HG02610 (cell line): Measurements from ENCODE around the gene THNSL1.

ENCODE experiments used
- ATAC-seq: cut with Tn5 transposase; IDR thresholded peaks from one replicate; pipeline ENCODE4 v1.9.1; 2021; ENCODE audit warnings: mild to moderate bottlenecking, moderate library complexity; ENCODE audit not compliant: unreplicated experiment

Gene THNSL1

GRCh38 chr10:25050402-25050801 lies 34.0 kb downstream of the THNSL1 start:
- no peak for ATAC-seq

GRCh38 chr10:25052012-25052411 lies 35.6 kb downstream of the THNSL1 start:
- ATAC-seq, result no peak

- no peak for ATAC-seq
Measured at GRCh38 chr10:25056726-25057125, 40.3 kb downstream of the THNSL1 start.

GRCh38 chr10:25057886-25058285 lies 41.5 kb downstream of the THNSL1 start:
- ATAC-seq, result no peak

- ATAC-seq, result no peak
Measured at GRCh38 chr10:25059990-25060389, 43.6 kb downstream of the THNSL1 start.

- no peak for ATAC-seq
Measured at GRCh38 chr10:25061125-25061524, 44.7 kb downstream of the THNSL1 start.

- ATAC-seq, result no peak
Measured at GRCh38 chr10:25061711-25062449, 45.5 kb downstream of the THNSL1 start.

DNA sequence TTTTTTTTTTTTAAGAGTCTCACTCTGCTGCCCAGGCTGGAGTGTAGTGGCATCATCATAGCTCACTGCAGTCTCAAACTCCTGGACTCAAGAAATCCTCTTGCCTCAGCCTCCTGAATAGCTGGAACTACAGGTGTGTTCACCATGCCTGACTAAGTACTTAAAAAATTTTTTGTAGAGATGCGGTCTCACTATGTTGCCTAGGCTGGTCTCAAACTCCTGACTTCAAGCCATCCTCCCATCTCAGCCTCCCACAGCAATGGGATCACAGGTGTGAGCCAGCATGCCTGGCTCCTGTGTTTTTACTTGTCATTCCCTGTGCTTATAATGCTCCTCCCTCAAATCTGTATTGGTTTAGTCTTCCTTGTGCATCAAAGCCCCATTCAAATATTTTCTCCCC lies 46.7 kb downstream of the THNSL1 start:
- no peak for ATAC-seq

DNA sequence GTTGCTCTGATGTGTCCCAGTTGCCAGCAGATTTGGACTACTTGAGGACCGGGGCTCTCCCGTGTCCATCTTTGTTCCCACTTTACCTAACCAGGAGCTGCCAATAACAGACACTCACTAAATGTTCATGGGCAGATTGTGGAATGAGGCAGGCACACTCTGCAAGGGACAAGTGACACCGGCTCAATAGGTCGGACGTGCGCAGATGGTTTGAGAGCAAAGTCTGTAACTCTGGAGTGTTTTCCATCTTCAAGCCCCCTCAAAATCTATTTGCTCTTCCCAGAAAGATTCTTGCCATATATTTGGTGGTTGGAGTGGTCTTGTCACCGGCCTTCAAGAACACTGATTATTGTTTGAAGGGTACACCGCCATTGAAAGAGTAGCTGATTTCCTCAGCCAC lies 47.2 kb downstream of the THNSL1 start:
- ATAC-seq, result no peak

GRCh38 chr10:25064401-25064800 lies 48.0 kb downstream of the THNSL1 start:
- ATAC-seq, result no peak

GRCh38 chr10:25065761-25066476 lies 49.5 kb downstream of the THNSL1 start:
- ATAC-seq, result no peak

DNA sequence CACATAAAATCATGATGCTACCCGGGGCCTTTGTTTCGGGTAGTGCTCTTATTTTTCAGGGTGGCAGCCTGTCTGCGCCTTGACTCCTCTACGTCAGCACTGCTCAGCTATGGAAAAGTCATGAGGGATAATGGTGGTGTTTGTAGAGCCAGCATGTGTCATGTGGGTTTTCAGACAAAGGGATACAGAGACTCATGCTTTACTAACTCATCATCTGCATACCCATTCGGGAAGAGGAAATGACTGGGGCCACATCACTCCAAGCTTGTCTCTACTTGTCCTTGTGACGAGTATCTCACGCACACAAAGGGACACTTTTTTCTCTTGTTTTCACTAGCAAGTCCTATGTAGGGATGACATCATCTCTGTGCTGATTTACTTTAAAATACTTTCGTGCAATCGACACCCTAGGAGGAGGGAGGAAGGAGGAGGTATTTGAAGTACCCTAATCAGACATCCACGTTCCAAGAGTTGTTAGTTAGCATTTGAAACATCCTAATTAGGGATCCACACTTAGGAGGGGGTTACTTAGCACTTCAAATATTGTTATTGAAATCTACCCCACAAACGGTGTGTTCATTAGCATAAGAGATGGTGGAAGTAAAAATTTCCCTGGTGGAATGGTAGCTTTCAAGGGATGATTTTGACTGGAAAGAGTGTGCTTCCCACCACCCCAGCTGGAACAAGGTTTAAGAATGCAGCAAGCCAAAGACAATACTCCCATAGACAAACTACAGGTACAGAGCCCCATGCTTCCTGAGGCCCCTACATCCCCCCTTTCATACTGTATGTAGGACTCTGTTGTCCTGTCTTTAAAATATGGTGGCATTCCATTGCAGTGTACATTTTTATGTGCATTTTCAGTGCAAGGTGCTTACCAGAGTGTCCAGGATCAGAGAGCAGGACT lies 52.0 kb downstream of the THNSL1 start:
- peak; percentile 45 for ATAC-seq

- ATAC-seq, result no peak
Measured at GRCh38 chr10:25071227-25071626, 54.8 kb downstream of the THNSL1 start.

DNA sequence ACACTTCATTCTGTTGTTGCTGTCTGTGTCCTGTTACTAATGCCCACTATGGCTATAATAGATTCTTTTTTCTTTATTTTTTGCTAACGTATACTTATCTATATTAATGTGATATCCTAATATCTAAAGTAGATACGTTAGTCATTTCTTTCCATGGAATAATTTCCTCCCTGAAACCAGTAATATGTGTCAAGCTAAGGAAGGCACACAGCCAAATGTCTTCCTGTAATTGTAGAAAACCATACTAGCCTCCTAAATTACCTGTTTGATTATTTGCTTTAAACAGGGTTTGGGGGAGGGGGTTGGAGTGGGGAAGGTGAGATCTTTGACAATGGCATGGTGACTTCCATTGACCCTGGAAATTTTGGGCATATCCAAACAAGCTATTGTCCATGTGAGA lies 56.4 kb downstream of the THNSL1 start:
- ATAC-seq, result no peak

GRCh38 chr10:25075825-25076224 lies 59.4 kb downstream of the THNSL1 start:
- ATAC-seq, result no peak
